ENCODE measurements around the gene DPYSL4.

DNA sequence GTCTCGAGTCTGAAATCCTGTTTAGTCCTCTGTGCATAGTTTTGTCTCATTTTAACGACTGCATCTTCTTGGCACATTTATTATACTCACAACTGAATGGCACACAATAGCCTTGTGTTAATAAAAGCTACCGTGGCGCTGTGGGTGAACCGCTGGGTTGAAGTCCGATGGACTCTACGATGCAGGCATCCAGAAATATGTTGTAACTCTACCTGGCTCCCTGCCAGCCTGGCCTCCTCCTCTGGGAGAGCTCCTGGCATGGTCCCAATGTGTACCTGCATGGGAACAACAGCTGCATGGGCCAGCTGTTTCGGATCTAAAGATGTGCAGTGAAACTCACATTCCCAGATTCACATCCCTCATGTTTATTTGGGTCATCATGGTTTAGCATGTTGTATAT lies 3.7 kb upstream of the DPYSL4 start:
- no peak for TF ChIP-seq EZH2phosphoT487 (IDR thresholded peaks at IDR 0.05)
- TF ChIP-seq CTCF (IDR thresholded peaks at IDR 0.05) = no peak
